H4 (cell line): ENCODE measurements around the gene CDCA5. TPM values are rescaled to one million over a fixed set of nuclear protein-coding genes. Genes with fewer than 3 reads are reported as not detected.

Experiments
- DNase-seq: peaks from one replicate; pipeline ENCODE4 v3.0.0-alpha.2; 2015; ENCODE audit warnings: low spot score
- total RNA-seq: library from RNA; depleted of rRNA; stranded (reverse); fragments of >200 nt; shearing (Covaris generic); gene quantifications from 2 replicates; pipeline ENCODE4 v1.2.3, GENCODE V29; 2014; rRNA removed

The CDCA5 gene
- total RNA-seq: 28.7 and 30.5 TPM in 2 replicates

- peak; percentile 94 for DNase-seq
Observed at GRCh38 chr11:65083834-65084597, at the start of gene CDCA5, which contains the start of gene ZFPL1. Gene CDCA5 (minus strand): TSS chr11:65084040. CDS start chr11:65083978, 62 bp downstream. Gene ZFPL1 (plus strand): TSS chr11:65084222. CDS start chr11:65084699, 477 bp downstream.

DNA sequence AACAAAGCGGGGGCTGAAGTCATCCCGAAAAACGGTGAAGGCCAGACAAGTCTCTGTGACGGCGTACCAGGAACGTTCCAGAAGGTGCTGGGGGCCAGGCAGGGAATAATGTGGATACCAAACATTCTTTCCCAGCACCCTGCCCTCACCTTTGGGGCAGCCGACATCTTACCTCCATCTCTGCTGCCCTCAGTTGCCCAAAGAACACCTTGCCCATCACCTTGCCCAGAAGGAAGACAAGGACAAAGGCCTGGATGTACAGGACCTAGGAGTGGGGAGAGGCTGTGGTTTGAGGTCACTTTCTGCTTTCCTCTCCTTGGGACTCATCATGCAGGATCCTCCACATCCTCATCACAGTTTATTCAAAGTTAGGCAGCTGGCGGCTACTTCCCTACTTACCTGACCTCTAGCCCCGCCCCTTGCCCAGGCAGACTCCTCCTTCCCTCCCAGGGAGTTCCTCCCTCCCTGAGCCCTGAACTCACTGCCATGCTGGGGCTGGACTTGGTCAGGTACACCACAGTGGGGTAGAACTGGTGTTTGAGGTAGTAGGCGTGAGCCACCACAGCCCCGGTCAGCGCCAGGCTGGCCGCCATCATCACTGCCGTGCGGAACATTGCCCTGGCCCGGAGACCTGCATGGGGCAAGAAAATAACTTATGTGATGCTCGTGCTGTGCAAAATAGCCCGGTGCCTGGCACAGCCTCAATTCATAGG lies 49.3 kb upstream of the CDCA5 start:
- no peak for DNase-seq

GRCh38 chr11:65132238-65132987 lies 48.6 kb upstream of the CDCA5 start:
- no peak for DNase-seq

- DNase-seq: no peak
Observed at GRCh38 chr11:65131895-65132237, 48.0 kb upstream of the CDCA5 start.

- no peak for DNase-seq
Observed at GRCh38 chr11:65131417-65131776, 47.6 kb upstream of the CDCA5 start.

- DNase-seq: no peak
Observed at GRCh38 chr11:65130631-65131416, 47.0 kb upstream of the CDCA5 start.

DNA sequence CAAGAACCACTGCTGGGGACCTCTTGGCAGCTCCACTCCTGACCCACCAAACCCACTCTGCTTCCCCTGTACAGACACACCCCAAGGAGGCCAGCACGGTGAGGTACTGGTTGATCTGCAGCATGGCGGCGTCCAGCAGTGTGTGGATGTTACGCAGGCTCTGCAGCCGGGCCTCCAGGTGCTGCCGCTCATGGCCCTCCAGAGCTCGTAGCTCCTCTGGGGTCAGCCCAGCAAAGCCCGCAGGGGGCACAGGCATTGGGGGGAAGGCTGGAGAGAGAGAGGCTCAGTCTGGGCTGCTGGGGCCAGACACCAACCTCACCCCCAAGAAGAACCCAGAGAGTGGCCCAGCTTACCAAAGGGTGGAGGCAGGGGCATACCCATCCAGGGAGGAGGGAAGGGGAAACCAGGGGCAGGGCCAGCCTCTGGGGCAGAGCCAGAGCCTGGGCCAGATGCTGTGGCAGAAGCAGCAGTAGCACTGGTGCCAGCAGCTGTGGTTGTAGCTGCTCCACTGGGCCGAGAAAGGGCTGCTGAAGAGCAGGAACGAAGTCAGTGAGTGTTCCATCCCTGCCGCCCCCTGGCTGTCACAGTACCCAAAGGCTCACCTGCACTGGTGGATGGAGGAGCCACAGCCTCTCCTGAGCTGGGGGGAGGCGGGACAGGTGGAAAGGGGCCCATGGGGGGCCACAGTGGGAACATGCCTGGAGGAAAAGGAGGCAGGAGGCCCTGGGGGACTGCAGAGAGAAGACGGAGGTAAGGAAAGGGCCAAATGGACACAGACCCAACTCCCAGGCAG lies 46.0 kb upstream of the CDCA5 start:
- no peak for DNase-seq

- DNase-seq: no peak
Observed at GRCh38 chr11:65128182-65129145, 44.6 kb upstream of the CDCA5 start.

DNA sequence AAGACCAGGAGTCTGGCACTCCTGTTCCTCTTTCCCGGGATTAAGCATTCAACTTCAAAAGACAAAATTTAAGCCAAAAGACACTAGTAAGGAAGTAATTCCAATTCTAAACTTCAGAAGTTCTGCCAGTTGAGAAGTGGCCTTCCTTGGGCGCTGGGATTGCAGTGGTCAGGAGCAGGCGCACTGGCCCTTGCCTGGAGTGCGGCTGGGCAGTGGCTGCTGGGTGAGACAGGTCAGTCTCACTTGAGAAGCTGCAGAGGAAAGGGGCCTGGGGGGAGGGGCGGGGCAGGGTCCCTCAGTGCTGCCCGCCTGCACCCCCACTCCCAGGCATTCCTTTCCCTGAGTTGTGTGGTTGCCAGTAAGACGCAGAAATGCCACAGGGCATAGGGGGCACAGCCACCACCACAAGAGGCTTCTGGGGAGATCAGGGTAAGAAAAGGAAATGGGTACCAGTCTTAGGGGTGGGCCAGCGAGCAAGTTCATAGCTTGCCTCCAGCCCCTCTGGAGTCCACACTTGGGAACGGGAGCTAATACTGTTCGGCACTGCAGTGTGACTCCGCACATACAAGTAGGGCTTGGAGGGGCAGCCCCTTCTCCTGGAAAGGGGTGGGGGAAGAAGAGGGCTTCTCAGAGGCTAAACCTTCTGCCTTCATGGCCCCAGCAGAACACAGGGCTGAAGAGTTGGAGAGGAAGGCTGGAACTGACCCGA lies 43.8 kb upstream of the CDCA5 start:
- no peak for DNase-seq

DNA sequence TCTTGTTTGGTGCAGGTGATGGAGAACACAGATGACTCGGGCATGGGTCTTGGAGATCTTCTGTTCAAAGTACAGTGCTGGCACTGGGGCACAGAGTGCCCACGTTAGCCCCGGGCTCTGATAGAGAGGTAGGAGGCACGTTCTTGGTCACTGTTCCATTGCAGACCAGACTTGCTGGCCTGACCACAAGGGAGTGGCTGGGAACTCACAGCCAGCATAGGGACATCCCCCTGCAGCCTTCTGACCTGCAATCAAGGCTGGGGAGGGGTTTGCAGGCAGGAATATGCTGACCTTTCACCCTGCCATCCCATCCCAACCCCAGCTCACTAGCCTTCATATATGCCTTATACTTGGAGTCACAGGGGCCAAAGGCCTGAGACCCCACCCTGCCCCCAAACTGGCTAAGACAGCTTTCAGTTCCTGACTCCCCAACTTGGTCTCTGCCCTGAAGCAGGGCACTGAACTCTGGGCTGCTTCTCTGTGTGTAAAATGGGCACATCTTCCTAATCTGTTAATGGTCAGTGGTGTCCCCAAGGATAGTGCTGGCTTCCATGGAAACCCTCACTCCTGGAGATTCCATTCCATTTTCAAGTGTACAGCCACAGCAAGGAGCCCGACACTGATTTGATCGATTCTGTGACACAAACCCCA lies 42.9 kb upstream of the CDCA5 start:
- no peak for DNase-seq

- DNase-seq: no peak
Observed at GRCh38 chr11:65125197-65126056, 41.6 kb upstream of the CDCA5 start.

DNA sequence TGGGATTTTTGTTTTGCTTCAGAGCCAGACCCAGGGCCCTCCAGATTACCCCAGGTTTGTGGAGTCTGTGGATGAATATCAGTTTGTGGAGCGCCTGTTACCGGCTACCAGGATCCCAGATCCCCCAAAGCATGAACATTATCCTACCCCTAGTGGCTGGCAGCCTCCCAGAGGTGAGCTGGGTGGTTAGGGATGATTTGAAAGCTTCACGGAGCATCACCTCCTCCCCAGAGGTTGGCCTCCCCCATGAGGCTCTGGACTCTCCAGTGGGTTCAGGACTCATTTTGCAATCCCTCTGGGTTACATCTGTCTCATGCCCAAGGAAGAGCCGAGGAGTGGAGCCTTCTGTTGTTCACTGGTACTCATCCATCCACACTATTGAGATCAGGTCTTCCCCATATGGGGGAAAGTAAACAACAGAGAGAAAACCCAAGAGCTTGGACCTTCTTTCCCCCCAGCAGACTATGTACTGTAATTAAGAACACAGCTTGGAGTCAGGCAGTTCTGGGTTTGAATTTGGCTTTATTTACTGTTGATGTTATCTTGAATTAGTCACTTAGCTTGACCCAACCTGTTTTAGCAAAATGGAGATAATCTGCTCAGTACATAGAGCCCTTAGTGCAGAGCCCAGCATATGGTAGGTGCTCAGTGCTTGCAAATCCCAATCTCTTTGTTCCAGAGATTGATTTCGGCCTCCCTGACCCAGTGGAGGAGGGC lies 40.8 kb upstream of the CDCA5 start:
- DNase-seq: no peak

- peak; percentile 98 for DNase-seq
Observed at GRCh38 chr11:65121865-65122696, 38.2 kb upstream of the CDCA5 start, which contains the start of the genes FAU and MRPL49. Gene FAU (minus strand): TSS chr11:65122134. CDS start chr11:65121813, 321 bp downstream. Gene MRPL49 (plus strand): TSS chr11:65122321. CDS start chr11:65122347, 26 bp downstream.

- no peak for DNase-seq
Observed at GRCh38 chr11:65121447-65121864, 37.6 kb upstream of the CDCA5 start.

DNA sequence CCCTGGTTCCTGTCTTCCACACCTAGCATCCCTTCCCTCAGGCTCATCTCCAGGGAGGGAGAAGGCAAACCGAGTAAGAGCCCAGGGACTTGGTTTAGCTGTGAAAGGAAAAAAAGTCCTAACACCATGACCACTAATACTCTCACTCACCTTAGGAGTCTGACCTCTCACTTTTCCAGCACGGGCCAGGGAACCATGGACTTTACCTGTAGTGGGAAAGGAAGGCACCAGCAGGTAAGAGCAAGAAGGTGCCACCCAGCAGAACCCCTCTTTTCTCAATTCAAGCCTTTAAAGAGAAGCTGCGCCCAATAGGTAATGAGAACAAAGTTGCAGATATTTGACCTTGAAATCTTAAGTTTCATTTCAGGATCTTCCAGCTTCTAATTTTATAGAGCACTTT lies 37.0 kb upstream of the CDCA5 start:
- no peak for DNase-seq

- DNase-seq: no peak
Observed at GRCh38 chr11:65119670-65119995, 35.8 kb upstream of the CDCA5 start.
